ENCODE results near the gene LAMA5.

Gene LAMA5

DNA sequence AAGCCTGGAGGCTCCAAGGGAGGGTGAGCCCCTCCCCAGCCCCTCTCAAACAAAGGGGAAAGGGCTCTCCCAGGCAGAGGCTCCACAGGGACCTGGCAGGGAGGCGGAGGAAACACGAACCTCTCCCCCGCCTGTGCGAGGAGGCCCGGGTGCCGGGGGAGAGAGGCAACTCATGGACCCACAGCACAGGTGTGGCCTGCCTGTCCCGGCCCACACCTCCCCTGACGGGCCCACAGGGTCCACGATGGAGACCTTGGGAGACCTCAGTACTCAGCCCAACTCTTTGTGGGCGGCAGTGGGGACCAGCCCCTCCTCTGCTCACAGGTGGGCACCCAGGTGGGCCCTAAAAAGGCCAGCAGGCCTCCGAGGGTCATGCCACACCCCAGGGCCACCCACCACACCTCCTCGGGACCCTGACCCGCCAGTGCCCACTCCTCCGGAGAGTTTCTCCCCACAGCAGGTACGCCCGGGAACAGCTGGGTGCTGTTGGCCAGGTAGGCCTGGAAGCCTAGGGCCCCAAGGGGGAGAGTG lies 12.2 kb downstream of the LAMA5 start:
- TF ChIP-seq, protein P1, sequence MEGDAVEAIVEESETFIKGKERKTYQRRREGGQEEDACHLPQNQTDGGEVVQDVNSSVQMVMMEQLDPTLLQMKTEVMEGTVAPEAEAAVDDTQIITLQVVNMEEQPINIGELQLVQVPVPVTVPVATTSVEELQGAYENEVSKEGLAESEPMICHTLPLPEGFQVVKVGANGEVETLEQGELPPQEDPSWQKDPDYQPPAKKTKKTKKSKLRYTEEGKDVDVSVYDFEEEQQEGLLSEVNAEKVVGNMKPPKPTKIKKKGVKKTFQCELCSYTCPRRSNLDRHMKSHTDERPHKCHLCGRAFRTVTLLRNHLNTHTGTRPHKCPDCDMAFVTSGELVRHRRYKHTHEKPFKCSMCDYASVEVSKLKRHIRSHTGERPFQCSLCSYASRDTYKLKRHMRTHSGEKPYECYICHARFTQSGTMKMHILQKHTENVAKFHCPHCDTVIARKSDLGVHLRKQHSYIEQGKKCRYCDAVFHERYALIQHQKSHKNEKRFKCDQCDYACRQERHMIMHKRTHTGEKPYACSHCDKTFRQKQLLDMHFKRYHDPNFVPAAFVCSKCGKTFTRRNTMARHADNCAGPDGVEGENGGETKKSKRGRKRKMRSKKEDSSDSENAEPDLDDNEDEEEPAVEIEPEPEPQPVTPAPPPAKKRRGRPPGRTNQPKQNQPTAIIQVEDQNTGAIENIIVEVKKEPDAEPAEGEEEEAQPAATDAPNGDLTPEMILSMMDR (IDR thresholded peaks at IDR 0.05; ENCODE audit: control insufficient read depth, extremely low read depth, insufficient read depth): no peak
- H3K4me3 ChIP-seq (ENCODE audit: low read depth, low read length): peak overlapping the region; percentile 5; the same call in 1 of the 2 replicates
- no peak for DNase-seq (ENCODE audit: low read depth)

DNA sequence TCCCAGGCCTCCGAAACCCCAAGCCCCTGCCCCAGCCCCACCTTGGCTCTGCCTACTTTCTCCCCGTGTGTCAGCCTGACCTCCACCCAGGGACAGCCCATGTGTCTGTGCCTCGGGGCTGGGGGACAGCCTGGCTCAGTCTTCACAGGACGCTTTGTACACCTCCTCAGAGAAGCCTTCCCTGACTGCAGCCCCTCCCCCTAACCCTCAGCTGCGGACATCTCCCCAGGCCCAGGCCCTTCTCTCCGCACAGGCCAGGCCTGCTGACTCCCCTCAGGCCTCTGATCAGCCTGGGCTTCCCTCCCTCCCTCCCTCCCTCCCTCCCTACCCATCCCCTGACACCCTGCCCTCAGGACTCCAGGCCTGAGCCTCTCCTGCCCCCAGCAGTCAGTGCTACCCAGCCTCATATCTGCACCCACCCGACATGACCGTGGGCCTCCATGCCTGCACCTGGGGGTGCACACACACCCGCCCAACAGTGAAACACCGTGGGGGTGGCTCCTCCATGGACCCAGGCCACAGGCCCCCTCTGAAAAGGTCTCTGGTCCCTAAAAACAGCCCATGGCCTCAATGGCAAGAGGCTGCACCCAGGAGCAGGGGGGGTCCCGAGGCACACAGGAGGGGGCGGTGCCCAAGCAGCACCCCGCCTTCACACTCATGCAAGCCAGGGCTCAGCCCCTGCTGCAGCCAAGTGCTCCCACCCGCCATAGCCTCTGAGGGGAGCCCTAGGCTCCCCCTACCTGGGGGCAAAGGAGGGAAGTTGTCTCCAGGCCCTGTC lies 12.9 kb downstream of the LAMA5 start:
- H3K4me3 ChIP-seq (ENCODE audit: low read depth, low read length): peak overlapping the region; percentile 58
- DNase-seq (ENCODE audit: low read depth): no peak
- TF ChIP-seq, protein P1 (IDR thresholded peaks at IDR 0.05; ENCODE audit: control insufficient read depth, extremely low read depth, insufficient read depth): no peak

DNA sequence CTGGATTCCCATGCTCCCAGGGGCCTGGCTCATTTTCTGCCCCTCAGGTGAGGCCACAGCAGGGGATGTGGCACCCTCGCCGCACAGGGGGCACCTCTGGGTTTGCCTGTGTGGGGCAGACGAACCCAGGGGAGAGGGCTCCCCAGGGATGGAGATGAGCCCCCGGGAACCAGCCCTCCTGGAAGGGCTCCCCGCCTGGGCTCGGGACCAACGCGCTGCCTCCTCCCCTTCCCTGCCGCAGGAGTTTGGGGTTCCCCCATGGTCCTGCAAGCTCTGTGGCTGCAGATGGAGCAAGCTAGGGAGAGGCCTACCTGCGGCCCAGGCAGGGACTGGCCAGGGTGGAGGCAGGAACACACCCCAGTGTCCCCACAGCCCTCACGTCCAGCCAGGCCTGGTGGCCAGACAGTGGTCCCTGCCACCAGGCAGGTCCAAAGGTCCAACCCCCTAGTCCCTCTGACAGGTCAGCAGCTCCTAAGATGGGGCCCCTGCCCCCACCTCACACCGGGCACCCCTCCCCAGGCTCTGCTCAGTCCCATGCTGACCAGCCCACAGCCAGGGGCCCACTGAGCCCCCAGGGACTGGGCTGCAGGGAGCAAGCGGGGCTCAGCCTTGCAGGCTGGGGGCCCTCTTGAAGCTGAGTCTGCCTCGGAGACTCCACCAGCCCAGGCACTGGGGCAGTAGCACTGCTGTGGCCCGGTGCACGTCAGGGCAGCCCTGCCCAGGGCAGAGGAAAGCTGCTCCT lies 13.7 kb downstream of the LAMA5 start:
- TF ChIP-seq, protein P1 (IDR thresholded peaks at IDR 0.05; ENCODE audit: control insufficient read depth, extremely low read depth, insufficient read depth): no peak
- peak overlapping the region; percentile 58 for H3K4me3 ChIP-seq (ENCODE audit: low read depth, low read length)
- DNase-seq (ENCODE audit: low read depth): no peak

DNA sequence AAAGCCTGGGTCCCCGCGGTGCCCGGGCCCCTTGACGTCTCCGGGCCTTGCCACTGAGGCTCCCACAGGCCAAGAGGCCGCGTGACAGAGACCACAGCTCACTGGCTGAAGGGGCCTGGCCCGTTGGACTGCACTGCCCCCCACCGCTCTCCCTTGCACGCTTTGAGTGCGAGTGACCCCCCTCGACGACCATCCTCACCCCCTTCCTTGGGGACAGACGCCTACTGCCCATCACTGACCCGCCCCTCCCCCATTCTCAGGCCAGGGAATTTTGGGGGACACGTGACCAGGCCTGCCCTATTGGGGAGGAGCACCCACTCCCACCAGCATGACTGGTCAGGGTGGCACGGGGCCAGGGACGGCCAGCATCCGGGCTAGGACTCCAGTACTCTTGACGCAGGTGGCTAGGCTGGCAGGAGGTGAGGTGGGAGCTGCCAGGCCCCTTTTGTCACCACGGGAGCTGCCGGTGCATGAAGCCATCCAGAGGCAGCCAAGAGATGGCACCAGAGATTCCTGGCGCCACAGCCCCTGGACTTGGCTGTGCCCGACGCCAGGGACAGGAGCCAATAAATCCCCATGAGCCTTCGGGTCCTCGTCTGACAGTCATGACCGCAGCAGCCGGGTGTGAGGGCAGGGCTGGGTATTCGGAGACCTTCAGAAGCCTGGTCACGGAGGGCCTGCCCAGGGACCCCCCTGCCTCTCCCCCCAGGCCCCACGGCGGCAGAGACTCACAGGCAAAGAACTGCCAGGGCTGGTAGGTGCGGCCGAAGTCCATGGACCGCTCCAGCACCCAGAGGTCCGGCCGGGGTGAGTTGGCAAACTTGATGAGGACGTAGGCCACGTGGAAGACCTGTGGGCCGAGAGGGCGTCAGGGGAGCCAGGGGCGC lies 14.5 kb downstream of the LAMA5 start:
- peak; percentile 94 for DNase-seq (ENCODE audit: low read depth)
- TF ChIP-seq, protein P1 (IDR thresholded peaks at IDR 0.05; ENCODE audit: control insufficient read depth, extremely low read depth, insufficient read depth): peak; percentile 69
- peak overlapping the region; percentile 58 for H3K4me3 ChIP-seq (ENCODE audit: low read depth, low read length)

DNA sequence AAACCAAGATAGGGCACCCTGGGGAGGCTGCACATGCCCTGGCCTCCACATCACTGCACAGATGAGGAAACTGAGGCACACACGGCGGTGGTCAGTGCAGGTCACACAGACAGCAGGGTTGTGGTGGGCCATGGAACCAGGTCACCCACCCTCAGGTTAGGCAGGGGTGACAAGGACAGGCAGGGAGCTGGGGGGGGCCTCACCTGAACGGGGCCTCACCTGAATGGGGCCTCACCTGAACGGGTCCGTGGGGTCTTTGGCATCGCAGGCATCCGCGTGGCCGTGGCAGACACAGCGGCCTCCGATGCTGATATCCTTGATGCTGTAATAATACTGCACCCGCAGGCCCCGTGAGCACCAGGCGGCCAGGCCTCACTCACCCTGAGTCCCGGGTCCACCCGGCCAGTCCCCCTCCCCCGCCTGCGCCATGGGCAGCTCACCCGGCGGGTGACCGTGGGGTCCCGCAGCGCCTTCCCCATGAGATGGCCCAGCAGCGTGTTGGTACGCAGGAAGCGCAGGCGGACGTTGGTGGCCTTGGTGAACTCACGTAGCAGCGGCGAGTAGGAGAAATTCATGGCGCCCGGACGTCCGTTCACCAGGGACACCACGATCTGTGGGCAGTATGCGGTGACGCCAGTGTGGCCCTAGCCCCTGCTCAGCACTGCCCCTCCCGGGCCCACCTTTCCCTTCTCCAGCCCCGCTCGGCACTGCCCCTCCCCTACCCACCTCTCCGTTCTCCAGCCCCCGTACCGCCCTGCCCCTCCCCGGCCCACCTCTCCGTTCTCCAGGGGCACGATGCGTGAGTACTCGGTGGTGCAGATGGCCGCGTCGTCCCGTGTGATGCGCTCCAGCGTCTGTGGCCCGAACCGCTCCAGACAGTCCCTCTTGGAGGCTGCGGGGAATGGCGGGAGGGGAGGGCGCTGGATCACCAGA lies 15.4 kb downstream of the LAMA5 start:
- TF ChIP-seq, protein P1 (IDR thresholded peaks at IDR 0.05; ENCODE audit: control insufficient read depth, extremely low read depth, insufficient read depth): no peak
- DNase-seq (ENCODE audit: low read depth): no peak
- H3K4me3 ChIP-seq (ENCODE audit: low read depth, low read length): no peak overlapping the region

Measured in LNCaP clone FGC (cell line).